DOHH2 (cell line): ENCODE data around the gene AP4E1.

Experiments
- CTCF ChIP-seq: fragments of 200-600 bp; sonication (generic); IDR thresholded peaks from one replicate; pipeline ENCODE4 v1.5.1; 2014; ENCODE audit warnings: antibody characterized with exemption, mild to moderate bottlenecking, low read depth, low read length; ENCODE audit not compliant: poor library complexity, severe bottlenecking
- EZH2phosphoT487 ChIP-seq: fragments of 200-600 bp; sonication (generic); IDR thresholded peaks from 2 replicates; pipeline ENCODE4 v1.6.1; 2017; ENCODE audit warnings: borderline replicate concordance, mild to moderate bottlenecking, antibody characterized with exemption, low read length, moderate library complexity, mixed read lengths

GRCh38 chr15:50907601-50908208 is 778 bp upstream of the AP4E1 start:
- TF ChIP-seq CTCF (no peak), EZH2phosphoT487 (no peak)
